Osteocyte (in vitro differentiated cells): ENCODE results near the gene SAP30L. TPM values are rescaled to one million over a fixed set of nuclear protein-coding genes. Genes with fewer than 3 reads are reported as not detected.

ENCODE experiments used
- DNase-seq: peaks from one replicate; pipeline ENCODE4 v3.0.0; 2021; ENCODE audit warnings: mixed read lengths; ENCODE audit not compliant: unreplicated experiment; ENCODE audit errors: extremely low spot score
- H3K27ac Mint-ChIP-seq: one replicate; pipeline ENCODE4 v1.8.0; 2021; ENCODE audit warnings: mild to moderate bottlenecking, mixed read lengths; ENCODE audit not compliant: unreplicated experiment
- H3K27me3 Mint-ChIP-seq: one replicate; pipeline ENCODE4 v1.8.0; 2021; ENCODE audit warnings: mixed read lengths; ENCODE audit not compliant: unreplicated experiment
- H3K36me3 Mint-ChIP-seq: one replicate; pipeline ENCODE4 v1.8.0; 2021; ENCODE audit warnings: mixed read lengths; ENCODE audit not compliant: unreplicated experiment
- H3K4me1 Mint-ChIP-seq: one replicate; pipeline ENCODE4 v1.8.0; 2021; ENCODE audit warnings: mixed read lengths; ENCODE audit not compliant: unreplicated experiment
- H3K4me3 Mint-ChIP-seq: one replicate; pipeline ENCODE4 v1.8.0; 2021; ENCODE audit warnings: mild to moderate bottlenecking, moderate library complexity, mixed read lengths; ENCODE audit not compliant: unreplicated experiment
- H3K9me3 Mint-ChIP-seq: one replicate; pipeline ENCODE4 v1.8.0; 2021; ENCODE audit warnings: mixed read lengths; ENCODE audit not compliant: unreplicated experiment
- CTCF ChIP-seq: fragments of 200-600 bp; sonication (generic); IDR thresholded peaks from 2 replicates; pipeline ENCODE4 v1.5.0; 2021; ENCODE audit warnings: antibody characterized with exemption, mild to moderate bottlenecking, moderate library complexity
- total RNA-seq: library from RNA; stranded (reverse); gene quantifications from 2 replicates; pipeline ENCODE4 v1.2.1, GENCODE V29; 2021

SAP30L gene
- total RNA-seq, 1 donor from 2014 or later = 45.9 TPM

GRCh38 chr5:154509784-154510555 is 64.2 kb downstream of the SAP30L start:
- no peak for TF ChIP-seq CTCF
- Mint-ChIP-seq H3K36me3 (no peaks in the 10 kb centered on the region), H3K4me3 (no peak overlapping the region), H3K9me3 (no peaks in the 10 kb centered on the region), H3K27ac (no peak overlapping the region), H3K4me1 (no peaks in the 10 kb centered on the region), H3K27me3 (peaks cover 67% of the 10 kb centered on the region)
- no peak for DNase-seq

Other genes starting within 250 kb of the SAP30L start
- not detected in 2 replicates for gene HAND1, start 32.2 kb downstream of the SAP30L start, total RNA-seq